Sigmoid colon (tissue), 4 donors: ENCODE results near the gene TTK.

ENCODE experiments used
- EP300 ChIP-seq, 4 donors: sonication (generic); formaldehyde crosslinking; IDR thresholded peaks; one replicate each; pipeline ENCODE4 v1.6.1; 2017; ENCODE audit warnings: antibody characterized with exemption in 4 of 4
- POLR2A ChIP-seq, 2 donors: fragments of 450-650 bp; IDR thresholded peaks; one replicate each; pipeline ENCODE4 v1.6.1; 2016; ENCODE audit warnings: antibody characterized with exemption in 2 of 2, mild to moderate bottlenecking in 2 of 2, moderate library complexity in 2 of 2
- TF ChIP-seq, protein P1 (sequence below), 4 experiments: fragments of 450-650 bp in 3 of 4; fragments of 200-600 bp in 1 of 4; IDR thresholded peaks; one replicate each; pipeline ENCODE4 v1.5.1; 2016 to 2019; ENCODE audit warnings: antibody characterized with exemption in 4 of 4, mild to moderate bottlenecking in 3 of 4, moderate library complexity in 2 of 4

DNA sequence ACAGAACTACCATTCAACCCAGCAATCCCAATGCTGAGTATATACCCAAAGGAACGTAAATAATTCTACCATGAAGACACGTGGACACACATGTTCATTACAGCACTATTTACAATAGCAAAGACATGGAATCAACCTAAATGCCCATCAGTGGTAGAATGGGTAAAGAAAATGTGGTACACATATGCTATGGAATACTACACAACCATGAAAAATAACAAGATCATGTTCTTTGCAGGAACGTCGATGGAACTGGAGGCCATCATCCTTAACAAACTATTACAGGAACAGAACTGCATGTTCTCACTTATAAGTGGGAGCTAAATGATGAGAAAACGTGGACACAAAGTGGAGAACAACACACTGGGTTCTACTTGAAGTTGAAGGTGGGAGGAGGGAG is 34.7 kb upstream of the TTK start:
- TF ChIP-seq, protein P1, sequence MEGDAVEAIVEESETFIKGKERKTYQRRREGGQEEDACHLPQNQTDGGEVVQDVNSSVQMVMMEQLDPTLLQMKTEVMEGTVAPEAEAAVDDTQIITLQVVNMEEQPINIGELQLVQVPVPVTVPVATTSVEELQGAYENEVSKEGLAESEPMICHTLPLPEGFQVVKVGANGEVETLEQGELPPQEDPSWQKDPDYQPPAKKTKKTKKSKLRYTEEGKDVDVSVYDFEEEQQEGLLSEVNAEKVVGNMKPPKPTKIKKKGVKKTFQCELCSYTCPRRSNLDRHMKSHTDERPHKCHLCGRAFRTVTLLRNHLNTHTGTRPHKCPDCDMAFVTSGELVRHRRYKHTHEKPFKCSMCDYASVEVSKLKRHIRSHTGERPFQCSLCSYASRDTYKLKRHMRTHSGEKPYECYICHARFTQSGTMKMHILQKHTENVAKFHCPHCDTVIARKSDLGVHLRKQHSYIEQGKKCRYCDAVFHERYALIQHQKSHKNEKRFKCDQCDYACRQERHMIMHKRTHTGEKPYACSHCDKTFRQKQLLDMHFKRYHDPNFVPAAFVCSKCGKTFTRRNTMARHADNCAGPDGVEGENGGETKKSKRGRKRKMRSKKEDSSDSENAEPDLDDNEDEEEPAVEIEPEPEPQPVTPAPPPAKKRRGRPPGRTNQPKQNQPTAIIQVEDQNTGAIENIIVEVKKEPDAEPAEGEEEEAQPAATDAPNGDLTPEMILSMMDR (IDR thresholded peaks at IDR 0.05) = no peak
- no peak for TF ChIP-seq POLR2A (IDR thresholded peaks at IDR 0.05)
- TF ChIP-seq EP300 (IDR thresholded peaks at IDR 0.05) = no peak
